Heart right ventricle (tissue), 16 donors: ENCODE measurements around the gene DIRAS1. TPM values are rescaled to one million over a fixed set of nuclear protein-coding genes. Genes with fewer than 3 reads are reported as not detected.

Experiments used
- ATAC-seq, 8 donors: fragments of 200-7000 bp; cut with Tn5 transposase; one replicate each; pipeline ENCODE4 v1.9.1; 2020; ENCODE audit warnings: mild to moderate bottlenecking in 8 of 8, moderate library complexity in 8 of 8, moderate number of reproducible peaks in 1 of 8
- DNase-seq, 2 donors: peaks; one replicate each; pipeline ENCODE4 v3.0.0-alpha.2; 2020
- H3K27ac ChIP-seq, 10 donors: fragments of 200-600 bp; sonication (generic) in 2 of 10; one replicate each; pipeline versions ENCODE4 v1.5.0 to v1.8.0; 2020 to 2022; ENCODE audit warnings: mild to moderate bottlenecking in 3 of 10
- H3K27me3 ChIP-seq, 7 donors: fragments of 200-600 bp; one replicate each; pipeline ENCODE4 v1.8.0; 2021 to 2022; ENCODE audit warnings: mild to moderate bottlenecking in 2 of 7
- H3K36me3 ChIP-seq, 9 donors: fragments of 200-600 bp; sonication (generic) in 1 of 9; one replicate each; pipeline versions ENCODE4 v1.5.0 to v1.8.0; 2020 to 2022; ENCODE audit warnings: mild to moderate bottlenecking in 2 of 9
- H3K4me1 ChIP-seq, 9 donors: fragments of 200-600 bp; sonication (generic) in 1 of 9; one replicate each; pipeline versions ENCODE4 v1.5.0 to v1.8.0; 2020 to 2022; ENCODE audit warnings: mild to moderate bottlenecking in 4 of 9
- H3K4me3 ChIP-seq, 10 donors: fragments of 200-600 bp; sonication (generic) in 2 of 10; one replicate each; pipeline versions ENCODE4 v1.5.0 to v1.8.0; 2020 to 2022; ENCODE audit warnings: mild to moderate bottlenecking in 7 of 10, moderate library complexity in 2 of 10
- H3K9me3 ChIP-seq, 11 donors: fragments of 200-600 bp in 10 of 11; sonication (generic) in 2 of 11; one replicate each; pipeline versions ENCODE4 v1.5.0 to v1.8.0; 2013 to 2022; ENCODE audit warnings: mild to moderate bottlenecking in 2 of 11, control low read depth in 1 of 11, moderate library complexity in 1 of 11
- CTCF ChIP-seq, 9 donors: fragments of 200-600 bp; sonication (generic) in 2 of 9; IDR thresholded peaks; one replicate each; pipeline versions ENCODE4 v1.5.0 to v1.8.0; 2021 to 2022; ENCODE audit warnings: antibody characterized with exemption in 9 of 9, mild to moderate bottlenecking in 5 of 9, moderate library complexity in 1 of 9
- WGBS, 2 donors: extraction: QIAGEN DNeasy Blood & Tissue Kit; methylation state at CpG; one replicate each; pipeline ENCODE4 v1.1.7; 2013; ENCODE audit warnings: inconsistent platforms in 1 of 2; 5-methylcytosine and 5-hydroxymethylcytosine counted together
- intact Hi-C, 10 donors: fragments of 100-400 bp; cut with DNase I; formaldehyde crosslinking; loops; one replicate each; pipeline versions ENCODE4 v1.11.1 to v1.14.2; 2022
- polyA plus RNA-seq, 2 donors: library from polyadenylated mRNA; stranded (reverse); fragments of 200-250 nt; gene quantifications; one replicate each; pipeline ENCODE4 v1.2.3, GENCODE V29; 2013
- total RNA-seq, 10 donors: library from RNA; stranded (reverse); fragmentation: NEBNext Ultra II Directional in 3 of 10; extraction: Animal tissue kit (Norgen Biotek cat#: 25700) in 3 of 10; gene quantifications; one replicate each; pipeline versions ENCODE4 v1.2.1 to v1.2.4, GENCODE V29; 2021 to 2023
- donor health status: Arrhythmogenic right ventricular cardiomyopathy.
- donor health status: ischemic (EF 13 %, LVEDD 7.1; RV severe dilation, severe dysfunction).
- donor health status: healthy with polysubstance abuse.
- donor health status: DM: no; HTN: yes; CAD: no.
- donor health status: DM: no; HTN: no; CAD: no.
- donor health status: ischemic (EF 25% LVEDD 6.9; RV normal size, moderate dysfunction).
- donor health status: ischemic (EF 25% LVEDD 5.7; RV mildly dilated, moderate dysfunction).
- donor health status: healthy.
- donor health status: DM: yes; HTN: yes; CAD: no.
- donor health status: Ischemic cardiomyopathy.
- donor health status: ischemic (EF 35%, LVEDD 5.7; RV mildly dilated, moderate dysfunction).
- donor health status: nonischemic (EF 11% LVEDD 7.7; RV severe dilation, severe dysfunction).
- donor health status: DM: yes; HTN: yes; CAD: no.
- donor health status: PGD.
- donor health status: ischemic (EF 29% LVEDD 5.4; RV normal size, mild dysfunction).
- donor health status: nonischemic (EF 23%, LVEDD 6.1; RV moderate dilation, normal function).

The DIRAS1 gene
- total and polyA plus RNA-seq, 12 donors, result 63.7 to 381 (median 157) TPM

GRCh38 chr19:2754659-2755447 is 33.7 kb upstream of the DIRAS1 start:
- no peak for TF ChIP-seq CTCF (IDR thresholded peaks at IDR 0.05)
- no peaks in the 10 kb centered on the region for H3K4me1 ChIP-seq
- H3K27ac ChIP-seq, result no peak overlapping the region
- no peak overlapping the region for H3K4me3 ChIP-seq
- no peaks in the 10 kb centered on the region for H3K27me3 ChIP-seq
- peaks cover 0 to 69% (median 53%) of the 10 kb centered on the region in 9 donors for H3K36me3 ChIP-seq
- H3K9me3 ChIP-seq, result no peaks in the 10 kb centered on the region
- peak in 2 of 8 donors; percentile 15 to 18 for ATAC-seq
- WGBS, 2 donors, result 92 to 95% methylated on average over 42 to 43 of the region's 43 CpGs
- intact Hi-C loops, result loop anchor here in 3 of 10 donors (5.0 to 10.0 kb wide), 4 partner anchors 93 to 290 kb away; no protein-coding TSS in a partner anchor
- no peak for DNase-seq

- WGBS, 2 donors, result 88% methylated on average over 21 of the region's 21 CpGs
- no peaks in the 10 kb centered on the region for H3K9me3 ChIP-seq
- intact Hi-C loops, result loop anchor here in 4 of 10 donors (2.0 to 10.0 kb wide), 6 partner anchors 89 to 287 kb away; no protein-coding TSS in a partner anchor
Observed at GRCh38 chr19:2751438-2751830, 30.3 kb upstream of the DIRAS1 start.

GRCh38 chr19:2750808-2751437 is 29.8 kb upstream of the DIRAS1 start:
- DNase-seq, result no peak
- Histone ChIP-seq H3K9me3 (no peaks in the 10 kb centered on the region), H3K4me3 (no peak overlapping the region), H3K27me3 (no peaks in the 10 kb centered on the region), H3K27ac (no peak overlapping the region), H3K4me1 (peaks cover 0 to 8% (median 4%) of the 10 kb centered on the region in 9 donors), H3K36me3 (peaks cover 0 to 31% (median 22%) of the 10 kb centered on the region in 9 donors)
- 76 to 79% methylated on average over 17 of the region's 17 CpGs for WGBS, 2 donors
- ATAC-seq, result no peak
- TF ChIP-seq CTCF (IDR thresholded peaks at IDR 0.05), result no peak
- intact Hi-C loops, result loop anchor here in 4 of 10 donors (2.0 to 10.0 kb wide), 6 partner anchors 89 to 286 kb away; no protein-coding TSS in a partner anchor

More at GRCh38 chr19:2751438-2751830, 30.3 kb upstream of the DIRAS1 start:
- no peak for ATAC-seq
- no peak for DNase-seq
- no peak for TF ChIP-seq CTCF (IDR thresholded peaks at IDR 0.05)
- Histone ChIP-seq H3K27me3 (no peaks in the 10 kb centered on the region), H3K36me3 (peaks cover 0 to 36% (median 27%) of the 10 kb centered on the region in 9 donors), H3K4me1 (peaks cover 0 to 8% (median 4%) of the 10 kb centered on the region in 9 donors), H3K4me3 (no peak overlapping the region), H3K27ac (no peak overlapping the region)

- DNase-seq (no peak), ATAC-seq (no peak)
- no peak for TF ChIP-seq CTCF (IDR thresholded peaks at IDR 0.05)
- H3K27ac ChIP-seq, result no peak overlapping the region
- peaks cover 0 to 4% (median 0%) of the 10 kb centered on the region in 7 donors for H3K27me3 ChIP-seq
- H3K36me3 ChIP-seq, result no peaks in the 10 kb centered on the region
- H3K4me3 ChIP-seq, result no peak overlapping the region
- intact Hi-C loops, result loop anchor here in 1 of 10 donors (5.0 kb wide), 1 partner anchor 100 kb away; no protein-coding TSS in a partner anchor
- peaks cover 0 to 8% (median 4%) of the 10 kb centered on the region in 9 donors for H3K4me1 ChIP-seq
- WGBS, 2 donors, result 80 to 90% methylated on average over 7 of the region's 7 CpGs
- H3K9me3 ChIP-seq, result no peaks in the 10 kb centered on the region
Observed at GRCh38 chr19:2747349-2747748, 26.2 kb upstream of the DIRAS1 start.
